SK-N-SH (cell line): ENCODE measurements around the gene HPCAL4. TPM values are rescaled to one million over a fixed set of nuclear protein-coding genes. Genes with fewer than 3 reads are reported as not detected.

Experiments
- CTCF ChIA-PET: fragments of 300-600, 350-600 bp; formaldehyde crosslinking; extraction: SDS; loops from one replicate; lab custom pipeline; 2021; lab: Yijun Ruan, JAX
- POLR2A ChIA-PET: fragments of 350-600 bp; sonication (Branson Sonifier 250); formaldehyde crosslinking; extraction: SDS; loops from one replicate; lab custom pipeline; 2020; ENCODE audit warnings: antibody characterized with exemption, inconsistent platforms; lab: Yijun Ruan, JAX
- DNase-seq: peaks from one replicate; pipeline ENCODE4 v3.0.0; 2012
- H2AFZ ChIP-seq: fragments of 200-600 bp; sonication (generic); 2 replicates; pipeline ENCODE4 v1.8.1; 2016; ENCODE audit warnings: antibody characterized with exemption, mild to moderate bottlenecking, low read depth
- H3F3A ChIP-seq: fragments of 200-600 bp; sonication (generic); replicated peaks from 2 replicates; pipeline ENCODE3; 2016; ENCODE audit warnings: antibody characterized with exemption, mild to moderate bottlenecking; ENCODE audit not compliant: insufficient read depth
- H3K27ac ChIP-seq, 2 experiments: fragments of 200-500 bp in 1 of 2; fragments of 200-600 bp in 1 of 2; sonication (Bioruptor generic) in 1 of 2; sonication (generic), shearing (Covaris generic) in 1 of 2; 2 replicates each; pipeline versions ENCODE4 v1.5.1 to v1.6.1; 2014 to 2016; ENCODE audit warnings: low read depth in 2 of 2, inconsistent platforms in 1 of 2, low read length in 1 of 2, mild to moderate bottlenecking in 1 of 2, mixed read lengths in 1 of 2
- H3K27me3 ChIP-seq: fragments of 200-600 bp; sonication (generic), shearing (Covaris generic); 2 replicates; pipeline ENCODE4 v1.6.1; 2016; ENCODE audit warnings: mixed run types; ENCODE audit not compliant: insufficient read depth
- H3K36me3 ChIP-seq, 2 experiments: fragments of 200-500 bp in 1 of 2; fragments of 200-600 bp in 1 of 2; sonication (Bioruptor generic) in 1 of 2; sonication (generic) in 1 of 2; replicated peaks in 1 of 2; 2 replicates each; pipeline versions ENCODE3 to v1.5.1; 2014 to 2016; ENCODE audit warnings: low read length in 1 of 2, mild to moderate bottlenecking in 1 of 2; ENCODE audit not compliant: insufficient read depth in 2 of 2, control insufficient read depth in 1 of 2
- H3K4me1 ChIP-seq, 2 experiments: fragments of 200-500 bp in 1 of 2; fragments of 200-600 bp in 1 of 2; sonication (Bioruptor generic) in 1 of 2; sonication (generic), shearing (Covaris generic) in 1 of 2; 2 replicates each; pipeline versions ENCODE4 v1.5.1 to v1.6.1; 2014 to 2016; ENCODE audit warnings: low read depth in 1 of 2, low read length in 1 of 2, mixed run types in 1 of 2; ENCODE audit not compliant: insufficient read depth in 2 of 2, control insufficient read depth in 1 of 2
- H3K4me2 ChIP-seq: fragments of 200-600 bp; sonication (generic), shearing (Covaris generic); 2 replicates; pipeline ENCODE4 v1.6.1; 2017; ENCODE audit warnings: mixed run types
- H3K4me3 ChIP-seq, 2 experiments: fragments of 200-500 bp in 1 of 2; fragments of 200-600 bp in 1 of 2; sonication (Bioruptor generic) in 1 of 2; sonication (generic), shearing (Covaris generic) in 1 of 2; 2 replicates each; pipeline versions ENCODE4 v1.5.1 to v1.8.1; 2014 to 2016; ENCODE audit warnings: low read depth in 2 of 2, inconsistent platforms in 1 of 2, low read length in 1 of 2, mild to moderate bottlenecking in 1 of 2, mixed read lengths in 1 of 2, moderate library complexity in 1 of 2
- H3K79me2 ChIP-seq: fragments of 200-600 bp; sonication (generic); 2 replicates; pipeline ENCODE4 v1.8.1; 2017; ENCODE audit warnings: mild to moderate bottlenecking; ENCODE audit not compliant: insufficient read depth
- H3K9ac ChIP-seq: fragments of 200-600 bp; sonication (generic); 2 replicates; pipeline ENCODE4 v1.6.1; 2017; ENCODE audit warnings: mixed run types
- H3K9me2 ChIP-seq: fragments of 200-600 bp; sonication (generic); 2 replicates; pipeline ENCODE4 v1.6.1; 2017; ENCODE audit warnings: mixed run types
- H3K9me3 ChIP-seq: fragments of 200-600 bp; sonication (generic); 2 replicates; pipeline ENCODE4 v1.6.1; 2017; ENCODE audit warnings: mixed run types, mild to moderate bottlenecking, moderate library complexity
- H4K20me1 ChIP-seq: fragments of 200-600 bp; sonication (generic); 2 replicates; pipeline ENCODE4 v1.6.1; 2017; ENCODE audit warnings: mild to moderate bottlenecking, mixed run types; ENCODE audit not compliant: insufficient read depth
- FOSL2 ChIP-seq: IDR thresholded peaks from 2 replicates; pipeline ENCODE4 v1.4.0; 2012; ENCODE audit warnings: low read depth, mild to moderate bottlenecking, moderate library complexity, borderline replicate concordance
- GATA2 ChIP-seq: sonication (generic); formaldehyde crosslinking; IDR thresholded peaks from 2 replicates; pipeline ENCODE4 v1.5.0; 2020; ENCODE audit warnings: mild to moderate bottlenecking, missing genetic modification reagents
- IRF3 ChIP-seq: fragments of 150-350 bp; IDR thresholded peaks from 2 replicates; pipeline ENCODE4 v1.6.1; 2016; ENCODE audit warnings: mild to moderate bottlenecking, low read depth, low read length
- RAD21 ChIP-seq: IDR thresholded peaks from 2 replicates; pipeline ENCODE4 v1.6.1; 2012; ENCODE audit warnings: mild to moderate bottlenecking, low read length
- REST ChIP-seq: IDR thresholded peaks from 2 replicates; pipeline ENCODE4 v1.6.1; 2012; ENCODE audit warnings: mild to moderate bottlenecking, low read depth, low read length, moderate library complexity
- RFX5 ChIP-seq: IDR thresholded peaks from 2 replicates; pipeline ENCODE4 v1.6.1; 2012; ENCODE audit warnings: mild to moderate bottlenecking, improper control_type of control experiment, low read length
- SIN3A ChIP-seq: IDR thresholded peaks from 2 replicates; pipeline ENCODE4 v1.6.1; 2012; ENCODE audit warnings: low read depth, mild to moderate bottlenecking, low read length, moderate library complexity, borderline replicate concordance
- SMC3 ChIP-seq: IDR thresholded peaks from 2 replicates; pipeline ENCODE4 v1.6.1; 2012; ENCODE audit warnings: low read depth, low read length, improper control_type of control experiment
- TCF12 ChIP-seq: IDR thresholded peaks from 2 replicates; pipeline ENCODE4 v1.4.0; 2012
- TEAD4 ChIP-seq: IDR thresholded peaks from 2 replicates; pipeline ENCODE4 v1.4.0; 2012; ENCODE audit warnings: mild to moderate bottlenecking, borderline replicate concordance; ENCODE audit not compliant: insufficient read depth
- WGBS: methylation state at CpG from one replicate; pipeline ENCODE4 v1.1.6; 2017; ENCODE audit warnings: low lambda C conversion rate; 5-methylcytosine and 5-hydroxymethylcytosine counted together
- polyA plus RNA-seq, 3 experiments: library from polyadenylated mRNA; depleted of rRNA; stranded (reverse); fragments of >200 nt; gene quantifications; 2 replicates each; pipeline ENCODE4 v1.2.3, GENCODE V29; 2012
- TF ChIP-seq, protein P1 (sequence below): IDR thresholded peaks from 2 replicates; pipeline ENCODE4 v1.4.0; 2012; ENCODE audit warnings: low read depth, borderline replicate concordance
- TF ChIP-seq, protein P2 (sequence below): IDR thresholded peaks from 2 replicates; pipeline ENCODE4 v1.4.0; 2012; ENCODE audit warnings: low read depth, borderline replicate concordance

Gene HPCAL4
- polyA plus RNA-seq, 1 of the 3 experiments (the other 2 are of a cell fraction), result 0.15 TPM

DNA sequence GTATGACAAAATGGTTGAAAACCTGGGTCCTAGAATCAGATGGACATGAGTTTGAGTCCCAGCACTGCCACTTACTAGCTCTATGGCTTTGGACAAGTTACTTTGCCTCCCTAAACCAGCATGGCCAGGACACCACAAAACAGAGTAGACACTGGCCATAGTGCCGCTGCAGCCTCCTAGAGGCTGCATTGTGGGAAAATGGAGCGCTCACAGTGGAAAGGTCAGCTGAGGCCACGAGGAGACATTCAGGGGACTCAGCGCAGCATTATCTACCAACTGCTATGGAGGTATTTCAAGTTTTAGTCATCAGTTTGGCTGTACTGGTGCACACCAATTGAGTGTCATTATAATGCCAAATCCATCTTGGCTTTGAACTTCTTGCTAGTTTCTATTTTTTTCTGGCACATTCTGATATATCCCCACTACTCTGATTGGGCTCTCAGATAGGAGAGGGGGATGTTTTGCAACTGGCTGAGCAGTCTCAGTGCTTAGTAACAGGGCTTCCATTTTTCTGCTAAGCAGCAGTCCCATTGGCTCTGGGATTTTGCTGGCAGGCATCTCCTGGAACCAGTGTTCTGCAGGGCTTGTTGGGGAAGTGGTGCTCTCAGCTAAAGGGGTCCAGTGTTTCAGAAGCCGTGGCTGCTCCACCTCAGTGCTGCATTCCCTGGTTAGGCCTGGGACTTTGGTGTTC lies 35.5 kb downstream of the HPCAL4 start:
- no peaks in the 10 kb centered on the region for H3K9me2 ChIP-seq
- no peaks in the 10 kb centered on the region for H4K20me1 ChIP-seq
- H3K4me1 ChIP-seq, result peaks cover 0 to 80% of the 10 kb centered on the region in 2 experiments; a peak in 2 of 4 replicates
- H3K4me3 ChIP-seq, result no peak overlapping the region
- peak; percentile 55 for DNase-seq
- H3K4me2 ChIP-seq, result no peak overlapping the region
- no peak overlapping the region for H3K9ac ChIP-seq
- peak overlapping the region in 1 of 2 experiments; percentile 100; a peak in 2 of 4 replicates for H3K27ac ChIP-seq
- H3F3A ChIP-seq, result no peaks in the 10 kb centered on the region
- H3K9me3 ChIP-seq, result no peaks in the 10 kb centered on the region
- H2AFZ ChIP-seq, result no peak overlapping the region
- H3K36me3 ChIP-seq, result no peaks in the 10 kb centered on the region
- WGBS, result 0% methylated on average over 1 of the region's 5 CpGs
- ChIA-PET POLR2A (interaction anchor here (0.8 to 7.5 kb wide), 10 partner anchors 9 to 80 kb away, joined by 3 to 95 read pairs (median 4); partner anchors contain the start of genes HPCAL4, NT5C1A and PABPC4), CTCF (interaction anchor here (1.5 to 15.4 kb wide), 8 partner anchors 9 to 80 kb away, joined by 7 to 459 read pairs (median 28); partner anchors contain the start of gene NT5C1A)
- no peaks in the 10 kb centered on the region for H3K79me2 ChIP-seq
- H3K27me3 ChIP-seq, result peaks cover 4% of the 10 kb centered on the region; the same call in 1 of the 2 replicates
- TF ChIP-seq TEAD4 (no peak), IRF3 (no peak), RAD21 (peak; percentile 2; the same call in 1 of the 2 replicates), SIN3A (no peak), TCF12 (no peak), GATA2 (peak; percentile 38; the same call in 1 of the 2 replicates), SMC3 (0 out of 2 replicates have a peak, but pooled peaks have one; percentile 2), FOSL2 (no peak), RFX5 (peak; percentile 90), REST (no peak)
- TF ChIP-seq, protein P1, sequence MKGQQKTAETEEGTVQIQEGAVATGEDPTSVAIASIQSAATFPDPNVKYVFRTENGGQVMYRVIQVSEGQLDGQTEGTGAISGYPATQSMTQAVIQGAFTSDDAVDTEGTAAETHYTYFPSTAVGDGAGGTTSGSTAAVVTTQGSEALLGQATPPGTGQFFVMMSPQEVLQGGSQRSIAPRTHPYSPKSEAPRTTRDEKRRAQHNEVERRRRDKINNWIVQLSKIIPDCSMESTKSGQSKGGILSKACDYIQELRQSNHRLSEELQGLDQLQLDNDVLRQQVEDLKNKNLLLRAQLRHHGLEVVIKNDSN, result no peak
- TF ChIP-seq, protein P2, sequence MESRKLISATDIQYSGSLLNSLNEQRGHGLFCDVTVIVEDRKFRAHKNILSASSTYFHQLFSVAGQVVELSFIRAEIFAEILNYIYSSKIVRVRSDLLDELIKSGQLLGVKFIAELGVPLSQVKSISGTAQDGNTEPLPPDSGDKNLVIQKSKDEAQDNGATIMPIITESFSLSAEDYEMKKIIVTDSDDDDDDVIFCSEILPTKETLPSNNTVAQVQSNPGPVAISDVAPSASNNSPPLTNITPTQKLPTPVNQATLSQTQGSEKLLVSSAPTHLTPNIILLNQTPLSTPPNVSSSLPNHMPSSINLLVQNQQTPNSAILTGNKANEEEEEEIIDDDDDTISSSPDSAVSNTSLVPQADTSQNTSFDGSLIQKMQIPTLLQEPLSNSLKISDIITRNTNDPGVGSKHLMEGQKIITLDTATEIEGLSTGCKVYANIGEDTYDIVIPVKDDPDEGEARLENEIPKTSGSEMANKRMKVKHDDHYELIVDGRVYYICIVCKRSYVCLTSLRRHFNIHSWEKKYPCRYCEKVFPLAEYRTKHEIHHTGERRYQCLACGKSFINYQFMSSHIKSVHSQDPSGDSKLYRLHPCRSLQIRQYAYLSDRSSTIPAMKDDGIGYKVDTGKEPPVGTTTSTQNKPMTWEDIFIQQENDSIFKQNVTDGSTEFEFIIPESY, result no peak
